GM19468 (cell line): Measurements from ENCODE around the gene NFIX.

ENCODE experiments used
- ATAC-seq: cut with Tn5 transposase; IDR thresholded peaks from one replicate; pipeline ENCODE4 v1.9.1; 2021; ENCODE audit warnings: mild to moderate bottlenecking, moderate library complexity, moderate number of reproducible peaks; ENCODE audit not compliant: unreplicated experiment; ENCODE audit errors: extremely low read depth

NFIX gene

GRCh38 chr19:13087795-13088537 is 92.7 kb downstream of the NFIX start:
- no peak for ATAC-seq

- ATAC-seq, result no peak
Observed at GRCh38 chr19:13089139-13089856, 94.0 kb downstream of the NFIX start.

GRCh38 chr19:13089857-13090507 is 94.7 kb downstream of the NFIX start:
- no peak for ATAC-seq

- ATAC-seq, result no peak
Observed at GRCh38 chr19:13090511-13091231, 95.4 kb downstream of the NFIX start.

GRCh38 chr19:13091400-13092157 is 96.3 kb downstream of the NFIX start:
- ATAC-seq, result no peak

GRCh38 chr19:13092158-13092543 is 96.9 kb downstream of the NFIX start:
- ATAC-seq, result no peak

- ATAC-seq, result no peak
Observed at GRCh38 chr19:13092606-13093235, 97.4 kb downstream of the NFIX start.

- ATAC-seq, result no peak
Observed at GRCh38 chr19:13093407-13094105, 98.3 kb downstream of the NFIX start.

- ATAC-seq, result no peak
Observed at GRCh38 chr19:13094106-13094504, 98.8 kb downstream of the NFIX start.

- ATAC-seq, result no peak
Observed at GRCh38 chr19:13094771-13095392, 99.6 kb downstream of the NFIX start.

- ATAC-seq, result no peak
Observed at GRCh38 chr19:13095393-13095784, 100.1 kb downstream of the NFIX start.

GRCh38 chr19:13095934-13096927 is 101.0 kb downstream of the NFIX start:
- ATAC-seq, result no peak

GRCh38 chr19:13097033-13097462 is 101.8 kb downstream of the NFIX start:
- ATAC-seq, result no peak

GRCh38 chr19:13097463-13098258 is 102.4 kb downstream of the NFIX start:
- ATAC-seq, result no peak

GRCh38 chr19:13098277-13099072 is 103.2 kb downstream of the NFIX start:
- ATAC-seq, result no peak
